Activated CD4-positive, CD25-positive, alpha-beta regulatory T cell (primary cell): ENCODE results near the gene IKZF5.

ENCODE experiments used
- DNase-seq, 4 experiments: peaks; one replicate each; lab custom pipeline; 2025; lab: John Stamatoyannopoulos, UW

Gene IKZF5

GRCh38 chr10:123016228-123016627, 7.6 kb upstream of the IKZF5 start:
- no peak for DNase-seq

GRCh38 chr10:123014772-123015171, 6.2 kb upstream of the IKZF5 start:
- DNase-seq, result no peak

GRCh38 chr10:123013456-123014419, 5.1 kb upstream of the IKZF5 start:
- no peak for DNase-seq

GRCh38 chr10:123011987-123012386, 3.4 kb upstream of the IKZF5 start:
- DNase-seq, result no peak

- peak in 2 of 4 experiments; percentile 16 to 26 for DNase-seq
Measured at GRCh38 chr10:123009105-123009820, 668 bp upstream of the IKZF5 start.

GRCh38 chr10:123007558-123008354, 839 bp downstream of the IKZF5 start:
- peak in 1 of 4 experiments; percentile 15 for DNase-seq

GRCh38 chr10:123004298-123004697, 4.3 kb downstream of the IKZF5 start:
- DNase-seq, result no peak

GRCh38 chr10:123001370-123001769, 7.2 kb downstream of the IKZF5 start:
- no peak for DNase-seq

GRCh38 chr10:123000155-123000554, 8.4 kb downstream of the IKZF5 start:
- DNase-seq, result no peak

GRCh38 chr10:122999347-122999746, 9.2 kb downstream of the IKZF5 start:
- no peak for DNase-seq

- no peak for DNase-seq
Measured at GRCh38 chr10:122998934-122999333, 9.7 kb downstream of the IKZF5 start.

GRCh38 chr10:122998360-122998917, 10.2 kb downstream of the IKZF5 start:
- no peak for DNase-seq

GRCh38 chr10:122997864-122998263, 10.7 kb downstream of the IKZF5 start:
- DNase-seq, result no peak

- DNase-seq, result no peak
Measured at GRCh38 chr10:122995936-122996335, 12.7 kb downstream of the IKZF5 start.

GRCh38 chr10:122993797-122994336, 14.7 kb downstream of the IKZF5 start:
- DNase-seq, result no peak

GRCh38 chr10:122992031-122992585, 16.5 kb downstream of the IKZF5 start:
- no peak for DNase-seq

- no peak for DNase-seq
Measured at GRCh38 chr10:122990278-122990677, 18.3 kb downstream of the IKZF5 start.

- DNase-seq, result no peak
Measured at GRCh38 chr10:122988501-122988900, 20.1 kb downstream of the IKZF5 start.

GRCh38 chr10:122986335-122986734, 22.3 kb downstream of the IKZF5 start:
- no peak for DNase-seq

GRCh38 chr10:122984708-122985107, 23.9 kb downstream of the IKZF5 start:
- DNase-seq, result no peak

GRCh38 chr10:122983898-122984297, 24.7 kb downstream of the IKZF5 start:
- no peak for DNase-seq
